Measurements from ENCODE around the gene ERI3. TPM values are rescaled to one million over a fixed set of nuclear protein-coding genes. Genes with fewer than 3 reads are reported as not detected.

Gene ERI3
- polyA plus RNA-seq, 3 donors: 26.4 to 35.0 (median 26.6) TPM

- TF ChIP-seq, protein P1, sequence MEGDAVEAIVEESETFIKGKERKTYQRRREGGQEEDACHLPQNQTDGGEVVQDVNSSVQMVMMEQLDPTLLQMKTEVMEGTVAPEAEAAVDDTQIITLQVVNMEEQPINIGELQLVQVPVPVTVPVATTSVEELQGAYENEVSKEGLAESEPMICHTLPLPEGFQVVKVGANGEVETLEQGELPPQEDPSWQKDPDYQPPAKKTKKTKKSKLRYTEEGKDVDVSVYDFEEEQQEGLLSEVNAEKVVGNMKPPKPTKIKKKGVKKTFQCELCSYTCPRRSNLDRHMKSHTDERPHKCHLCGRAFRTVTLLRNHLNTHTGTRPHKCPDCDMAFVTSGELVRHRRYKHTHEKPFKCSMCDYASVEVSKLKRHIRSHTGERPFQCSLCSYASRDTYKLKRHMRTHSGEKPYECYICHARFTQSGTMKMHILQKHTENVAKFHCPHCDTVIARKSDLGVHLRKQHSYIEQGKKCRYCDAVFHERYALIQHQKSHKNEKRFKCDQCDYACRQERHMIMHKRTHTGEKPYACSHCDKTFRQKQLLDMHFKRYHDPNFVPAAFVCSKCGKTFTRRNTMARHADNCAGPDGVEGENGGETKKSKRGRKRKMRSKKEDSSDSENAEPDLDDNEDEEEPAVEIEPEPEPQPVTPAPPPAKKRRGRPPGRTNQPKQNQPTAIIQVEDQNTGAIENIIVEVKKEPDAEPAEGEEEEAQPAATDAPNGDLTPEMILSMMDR (IDR thresholded peaks at IDR 0.05): no peak
- DNase-seq: no peak
- Histone ChIP-seq H3K27ac (ENCODE audit: low read depth in 1 of 2, low read length in 2 of 2) (no peak overlapping the region), H3K9me3 (replicated peaks in 1 of 2; ENCODE audit: control insufficient read depth in 1 of 2, insufficient read depth in 1 of 2, low read length in 2 of 2) (no peaks in the 10 kb centered on the region), H3K27me3 (ENCODE audit: control insufficient read depth in 2 of 2, insufficient read depth in 2 of 2, low read length in 2 of 2) (no peaks in the 10 kb centered on the region), H3K4me2 (replicated peaks; ENCODE audit: extremely low read depth, low read length, poor library complexity, severe bottlenecking) (no peak overlapping the region), H3K36me3 (replicated peaks in 1 of 2; ENCODE audit: control insufficient read depth in 1 of 2, insufficient read depth in 2 of 2, low read length in 2 of 2) (peaks cover 18 to 49% of the 10 kb centered on the region in 2 donors), H2AFZ (ENCODE audit: insufficient read depth, low read depth, low read length, poor library complexity, severe bottlenecking) (no peak overlapping the region), H3K4me1 (ENCODE audit: control insufficient read depth in 1 of 2, insufficient read depth in 2 of 2, low read length in 2 of 2) (no peaks in the 10 kb centered on the region), H3K79me2 (ENCODE audit: insufficient read depth, low read length) (no peaks in the 10 kb centered on the region), H4K20me1 (ENCODE audit: insufficient read depth, low read length) (no peaks in the 10 kb centered on the region), H3K9ac (ENCODE audit: insufficient read depth, low read length, poor library complexity, severe bottlenecking) (no peak overlapping the region), H3K4me3 (replicated peaks in 1 of 3; ENCODE audit: low read depth in 2 of 3, low read length in 3 of 3) (no peak overlapping the region)
- H3K27me3 Mint-ChIP-seq (ENCODE audit: low read depth in 3 of 3): no peaks in the 10 kb centered on the region
- 98% methylated on average over 6 of the region's 10 CpGs for WGBS (ENCODE audit: insufficient coverage)
- no peak overlapping the region for H3K27ac Mint-ChIP-seq
- H3K36me3 Mint-ChIP-seq: peaks cover 53 to 58% of the 10 kb centered on the region in 2 donors
- H3K4me3 Mint-ChIP-seq: no peak overlapping the region
- intact Hi-C loops (cut with micrococcal nuclease): no loop called here
- H3K4me1 Mint-ChIP-seq: no peaks in the 10 kb centered on the region
- H3K9me3 Mint-ChIP-seq: peaks cover 0 to 2% (median 0%) of the 10 kb centered on the region in 7 donors
Measured at GRCh38 chr1:44292651-44293050, 62.4 kb downstream of the ERI3 start.

GRCh38 chr1:44290250-44291094 lies 64.6 kb downstream of the ERI3 start:
- TF ChIP-seq, protein P1 (IDR thresholded peaks at IDR 0.05): no peak
- no peak overlapping the region for H3K4me3 Mint-ChIP-seq

More at GRCh38 chr1:44290250-44291094, 64.6 kb downstream of the ERI3 start:
- Histone ChIP-seq H3K4me3 (replicated peaks in 1 of 3; ENCODE audit: low read depth in 2 of 3, low read length in 3 of 3) (no peak overlapping the region), H3K9me3 (replicated peaks in 1 of 2; ENCODE audit: control insufficient read depth in 1 of 2, insufficient read depth in 1 of 2, low read length in 2 of 2) (no peaks in the 10 kb centered on the region), H2AFZ (ENCODE audit: insufficient read depth, low read depth, low read length, poor library complexity, severe bottlenecking) (no peak overlapping the region), H4K20me1 (ENCODE audit: insufficient read depth, low read length) (no peaks in the 10 kb centered on the region), H3K36me3 (replicated peaks in 1 of 2; ENCODE audit: control insufficient read depth in 1 of 2, insufficient read depth in 2 of 2, low read length in 2 of 2) (peaks cover 13 to 39% of the 10 kb centered on the region in 2 donors), H3K27me3 (ENCODE audit: control insufficient read depth in 2 of 2, insufficient read depth in 2 of 2, low read length in 2 of 2) (no peaks in the 10 kb centered on the region), H3K4me2 (replicated peaks; ENCODE audit: extremely low read depth, low read length, poor library complexity, severe bottlenecking) (no peak overlapping the region), H3K79me2 (ENCODE audit: insufficient read depth, low read length) (no peaks in the 10 kb centered on the region), H3K9ac (ENCODE audit: insufficient read depth, low read length, poor library complexity, severe bottlenecking) (no peak overlapping the region), H3K4me1 (ENCODE audit: control insufficient read depth in 1 of 2, insufficient read depth in 2 of 2, low read length in 2 of 2) (no peaks in the 10 kb centered on the region), H3K27ac (ENCODE audit: low read depth in 1 of 2, low read length in 2 of 2) (no peak overlapping the region)
- Mint-ChIP-seq H3K9me3 (peaks cover 0 to 2% (median 0%) of the 10 kb centered on the region in 7 donors), H3K4me1 (no peaks in the 10 kb centered on the region), H3K27ac (no peak overlapping the region), H3K36me3 (peaks cover 54 to 56% of the 10 kb centered on the region in 2 donors), H3K27me3 (ENCODE audit: low read depth in 3 of 3) (no peaks in the 10 kb centered on the region)
- intact Hi-C loops (cut with micrococcal nuclease): no loop called here
- DNase-seq: no peak
- 100% methylated on average over 2 of the region's 11 CpGs for WGBS (ENCODE audit: insufficient coverage)
